ENCODE measurements around the gene CYP4F8. TPM values are rescaled to one million over a fixed set of nuclear protein-coding genes. Genes with fewer than 3 reads are reported as not detected.
"Not testable (repeated sequence)": the region's sequence is repeated elsewhere in the genome, so short reads cannot be mapped to it uniquely, and the experiment has no call there.

CYP4F8 gene
- total RNA-seq, 2 experiments from 2014 or later, result not detected

DNA sequence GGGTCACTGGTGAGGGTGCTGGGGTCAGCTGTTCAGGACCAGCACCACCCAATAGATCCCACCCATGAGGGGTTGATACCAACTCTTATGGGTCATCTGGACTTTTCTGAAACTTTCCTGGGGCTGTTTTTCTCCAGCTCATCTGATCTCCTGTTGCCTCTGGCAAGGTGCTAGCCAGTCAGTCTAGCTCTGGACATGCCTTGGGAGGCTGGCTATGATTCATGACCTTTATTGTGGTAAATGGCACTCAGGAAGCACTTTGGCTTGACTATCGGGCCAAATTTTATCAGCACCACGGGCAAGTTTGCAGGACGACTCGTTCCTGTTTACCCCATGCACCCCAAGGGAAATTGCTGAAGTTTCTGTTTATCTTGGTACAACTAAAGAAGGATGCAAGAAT lies 21.3 kb upstream of the CYP4F8 start:
- H3K9me3 Mint-ChIP-seq; CTCF ChIA-PET; H3K27me3 Mint-ChIP-seq; POLR2A ChIA-PET; H3K4me3 Mint-ChIP-seq; H3K4me1 Mint-ChIP-seq; H3K36me3 Mint-ChIP-seq (ENCODE audit: low read depth); DNase-seq; H3K27ac Mint-ChIP-seq: not testable (repeated sequence)

GRCh38 chr19:15595069-15595468 lies 19.9 kb upstream of the CYP4F8 start:
- Mint-ChIP-seq H3K27ac (no peak overlapping the region), H3K27me3 (peaks cover 7% of the 10 kb centered on the region), H3K9me3 (peaks cover 3% of the 10 kb centered on the region), H3K4me1 (no peaks in the 10 kb centered on the region), H3K36me3 (ENCODE audit: low read depth) (no peaks in the 10 kb centered on the region), H3K4me3 (no peak overlapping the region)
- ChIA-PET POLR2A (no interaction called here), CTCF (no interaction called here)
- no peak for DNase-seq

- DNase-seq; H3K4me3 Mint-ChIP-seq; POLR2A ChIA-PET; H3K4me1 Mint-ChIP-seq; H3K36me3 Mint-ChIP-seq (ENCODE audit: low read depth); H3K9me3 Mint-ChIP-seq; H3K27ac Mint-ChIP-seq; H3K27me3 Mint-ChIP-seq: not testable (repeated sequence)
- CTCF ChIA-PET, result interaction anchor here (1.0 kb wide), 1 partner anchor 28 kb away, joined by 3 read pairs; no protein-coding TSS in a partner anchor
These were observed 6.8 kb upstream of the CYP4F8 start for GRCh38 chr19:15607978-15608925.

- Mint-ChIP-seq H3K27ac (no peak overlapping the region), H3K27me3 (peaks cover 5% of the 10 kb centered on the region), H3K4me3 (no peak overlapping the region), H3K4me1 (no peaks in the 10 kb centered on the region), H3K36me3 (ENCODE audit: low read depth) (no peaks in the 10 kb centered on the region), H3K9me3 (no peaks in the 10 kb centered on the region)
- no peak for DNase-seq
- ChIA-PET CTCF (no interaction called here), POLR2A (no interaction called here)
These were observed 5.8 kb upstream of the CYP4F8 start for GRCh38 chr19:15609261-15609660.

DNA sequence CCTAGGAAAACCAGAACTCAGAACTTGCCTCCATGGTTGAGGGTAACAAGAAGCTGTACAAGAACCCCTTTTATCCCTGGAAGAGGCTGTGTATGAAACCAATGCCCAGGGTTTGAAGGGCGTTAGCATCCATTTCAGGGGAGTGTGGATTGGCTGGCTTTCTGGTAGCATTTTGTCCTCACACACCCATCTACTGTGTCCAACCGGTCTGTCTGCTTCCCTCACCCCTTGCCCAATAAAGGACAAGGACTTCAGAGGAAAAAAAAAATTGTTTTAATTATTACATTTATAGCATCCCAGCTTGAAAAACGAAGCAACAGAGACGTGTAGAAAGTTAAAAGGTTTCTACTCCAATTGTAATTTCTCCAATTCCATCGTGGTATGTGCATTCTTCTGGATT lies 2.7 kb upstream of the CYP4F8 start:
- ChIA-PET CTCF (no interaction called here), POLR2A (no interaction called here)
- no peak for DNase-seq
- Mint-ChIP-seq H3K4me1 (no peaks in the 10 kb centered on the region), H3K9me3 (no peaks in the 10 kb centered on the region), H3K36me3 (ENCODE audit: low read depth) (no peaks in the 10 kb centered on the region), H3K27ac (no peak overlapping the region), H3K27me3 (no peaks in the 10 kb centered on the region), H3K4me3 (no peak overlapping the region)

- Mint-ChIP-seq H3K4me1 (no peaks in the 10 kb centered on the region), H3K4me3 (no peak overlapping the region), H3K27ac (no peak overlapping the region), H3K9me3 (no peaks in the 10 kb centered on the region), H3K36me3 (ENCODE audit: low read depth) (no peaks in the 10 kb centered on the region), H3K27me3 (no peaks in the 10 kb centered on the region)
- ChIA-PET POLR2A (no interaction called here), CTCF (interaction anchor here (0.6 kb wide), 1 partner anchor 75 kb away, joined by 3 read pairs; no protein-coding TSS in a partner anchor)
- no peak for DNase-seq
These were observed 1.7 kb upstream of the CYP4F8 start for GRCh38 chr19:15613338-15613737.

GRCh38 chr19:15615526-15615925 lies 508 bp downstream of the CYP4F8 start:
- DNase-seq, result no peak
- Mint-ChIP-seq H3K36me3 (ENCODE audit: low read depth) (no peaks in the 10 kb centered on the region), H3K9me3 (no peaks in the 10 kb centered on the region), H3K4me1 (no peaks in the 10 kb centered on the region), H3K4me3 (no peak overlapping the region), H3K27me3 (no peaks in the 10 kb centered on the region), H3K27ac (peak overlapping the region; percentile 50)
- CTCF ChIA-PET, result no interaction called here
- POLR2A ChIA-PET, result no interaction called here

DNA sequence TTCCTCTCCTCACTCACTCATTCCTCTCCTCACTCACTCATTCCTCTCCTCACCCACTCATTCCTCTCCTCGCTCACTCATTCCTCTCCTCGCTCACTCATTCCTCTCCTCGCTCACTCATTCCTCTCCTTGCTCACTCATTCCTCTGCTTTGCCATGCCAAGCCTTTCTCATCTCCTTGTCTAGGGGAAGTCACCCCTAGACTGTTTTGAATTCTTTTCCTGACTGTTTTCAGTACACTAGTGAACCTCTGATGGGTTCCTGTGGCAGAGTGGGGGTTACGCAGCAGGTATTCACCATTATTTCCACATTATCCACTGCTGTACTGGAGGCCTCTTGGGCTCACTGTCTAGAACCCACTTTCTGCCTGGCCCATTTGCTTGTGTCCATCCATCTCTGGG lies 1.2 kb downstream of the CYP4F8 start:
- DNase-seq, result no peak
- H3K27ac Mint-ChIP-seq, result no peak overlapping the region

GRCh38 chr19:15616627-15617270 lies 1.7 kb downstream of the CYP4F8 start:
- ChIA-PET CTCF (interaction anchor here (0.5 kb wide), 1 partner anchor 831 kb away, joined by 3 read pairs; no protein-coding TSS in a partner anchor), POLR2A (no interaction called here)
- DNase-seq, result no peak
- H3K27ac Mint-ChIP-seq, result no peak overlapping the region
- H3K4me1 Mint-ChIP-seq, result no peaks in the 10 kb centered on the region
- H3K36me3 Mint-ChIP-seq (ENCODE audit: low read depth), result no peaks in the 10 kb centered on the region
- H3K27me3 Mint-ChIP-seq, result no peaks in the 10 kb centered on the region
- no peak overlapping the region for H3K4me3 Mint-ChIP-seq
- no peaks in the 10 kb centered on the region for H3K9me3 Mint-ChIP-seq

More for the DNA sequence above, 1.2 kb downstream of the CYP4F8 start:
- ChIA-PET CTCF (interaction anchor here (0.5 kb wide), 1 partner anchor 832 kb away, joined by 3 read pairs; no protein-coding TSS in a partner anchor), POLR2A (no interaction called here)
- Mint-ChIP-seq H3K27me3 (no peaks in the 10 kb centered on the region), H3K4me1 (no peaks in the 10 kb centered on the region), H3K4me3 (no peak overlapping the region), H3K36me3 (ENCODE audit: low read depth) (no peaks in the 10 kb centered on the region), H3K9me3 (no peaks in the 10 kb centered on the region)

DNA sequence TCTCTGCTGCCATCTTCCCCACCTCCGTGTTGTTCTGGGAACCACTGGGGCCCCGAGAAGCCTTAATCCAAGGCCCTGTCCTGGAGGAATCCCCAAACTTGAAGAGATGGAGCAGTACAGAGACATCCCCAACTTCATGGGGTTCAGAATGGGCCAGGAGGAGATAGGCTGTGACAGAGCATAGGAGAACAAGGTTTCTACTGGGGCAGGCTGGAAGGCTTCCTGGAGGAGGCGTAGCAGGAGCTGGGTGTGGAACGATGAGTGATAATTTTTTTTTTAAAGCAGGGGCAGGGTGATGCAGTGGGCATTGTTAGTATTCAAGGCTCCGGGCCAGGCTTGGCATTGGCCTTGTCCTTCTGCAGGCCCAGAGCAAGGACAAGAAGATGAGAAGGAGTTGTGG lies 3.3 kb downstream of the CYP4F8 start:
- Mint-ChIP-seq H3K9me3 (no peaks in the 10 kb centered on the region), H3K4me1 (no peaks in the 10 kb centered on the region), H3K27me3 (no peaks in the 10 kb centered on the region), H3K4me3 (no peak overlapping the region), H3K36me3 (ENCODE audit: low read depth) (no peaks in the 10 kb centered on the region), H3K27ac (no peak overlapping the region)
- DNase-seq, result no peak
- CTCF ChIA-PET, result no interaction called here
- POLR2A ChIA-PET, result no interaction called here

DNA sequence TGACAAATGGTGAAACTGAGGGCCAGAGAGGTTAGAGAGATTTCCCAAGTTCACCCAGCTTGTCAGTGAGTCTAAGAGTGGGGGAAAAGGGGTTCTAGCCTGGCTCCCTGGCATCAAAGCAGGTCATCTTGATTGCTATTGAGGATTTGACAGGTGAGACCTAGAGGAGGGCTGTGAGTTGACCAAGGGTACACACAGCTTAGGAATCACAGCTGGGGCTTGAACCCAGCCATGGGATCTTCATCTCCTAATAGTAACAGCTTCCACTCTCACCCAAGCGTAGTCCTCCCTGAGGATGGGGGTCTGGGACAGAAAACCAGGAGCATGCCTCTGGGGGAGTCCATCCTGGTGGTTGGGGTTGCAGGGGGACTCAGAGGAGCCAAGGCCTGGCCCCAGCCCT lies 6.8 kb downstream of the CYP4F8 start:
- POLR2A ChIA-PET, result no interaction called here
- H3K9me3 Mint-ChIP-seq, result no peaks in the 10 kb centered on the region
- no peaks in the 10 kb centered on the region for H3K36me3 Mint-ChIP-seq (ENCODE audit: low read depth)
- no peaks in the 10 kb centered on the region for H3K4me1 Mint-ChIP-seq
- H3K27me3 Mint-ChIP-seq, result peaks cover 2% of the 10 kb centered on the region
- no peak for DNase-seq
- CTCF ChIA-PET, result no interaction called here
- no peak overlapping the region for H3K4me3 Mint-ChIP-seq
- no peak overlapping the region for H3K27ac Mint-ChIP-seq

GRCh38 chr19:15622991-15623390 lies 8.0 kb downstream of the CYP4F8 start:
- Mint-ChIP-seq H3K36me3 (ENCODE audit: low read depth) (no peaks in the 10 kb centered on the region), H3K4me3 (no peak overlapping the region), H3K4me1 (no peaks in the 10 kb centered on the region), H3K27ac (no peak overlapping the region), H3K27me3 (peaks cover 2% of the 10 kb centered on the region), H3K9me3 (no peaks in the 10 kb centered on the region)
- no peak for DNase-seq
- CTCF ChIA-PET, result no interaction called here
- POLR2A ChIA-PET, result no interaction called here

GRCh38 chr19:15623711-15624318 lies 8.8 kb downstream of the CYP4F8 start:
- Mint-ChIP-seq H3K4me3 (no peak overlapping the region), H3K27ac (no peak overlapping the region), H3K27me3 (peaks cover 2% of the 10 kb centered on the region), H3K9me3 (no peaks in the 10 kb centered on the region), H3K4me1 (no peaks in the 10 kb centered on the region), H3K36me3 (ENCODE audit: low read depth) (no peaks in the 10 kb centered on the region)
- ChIA-PET POLR2A (no interaction called here), CTCF (no interaction called here)
- DNase-seq, result peak; percentile 10
